Uterus (tissue), 4 donors: Measurements from ENCODE around the gene EXTL2. TPM values are rescaled to one million over a fixed set of nuclear protein-coding genes. Genes with fewer than 3 reads are reported as not detected.
A peak's percentile ranks its signal among the peaks of the same experiment; 100 is the strongest.
"Not testable (repeated sequence)": the region's sequence is repeated elsewhere in the genome, so short reads cannot be mapped to it uniquely, and the experiment has no call there.

ENCODE experiments used
- DNase-seq, 2 donors: peaks; one replicate each; pipeline ENCODE4 v3.0.0-alpha.2; 2019 to 2020
- H3K27ac ChIP-seq, 2 donors: fragments of 200-600 bp; sonication (generic); 1 replicate in 1 of 2; 2 replicates in 1 of 2; pipeline ENCODE4 v1.5.1; 2016 to 2018
- H3K27me3 ChIP-seq, 2 donors: fragments of 200-600 bp; sonication (generic); one replicate each; pipeline ENCODE4 v1.5.1; 2018 to 2019; ENCODE audit warnings: control low read depth in 1 of 2
- H3K36me3 ChIP-seq, 2 donors: fragments of 200-600 bp; sonication (generic); one replicate each; pipeline ENCODE4 v1.5.1; 2019; ENCODE audit warnings: control low read depth in 1 of 2
- H3K4me1 ChIP-seq, 2 donors: fragments of 200-600 bp; sonication (generic); one replicate each; pipeline ENCODE4 v1.5.1; 2018 to 2019; ENCODE audit warnings: control low read depth in 1 of 2
- H3K4me3 ChIP-seq, 2 donors: fragments of 200-600 bp; sonication (generic); 1 replicate in 1 of 2; 2 replicates in 1 of 2; pipeline ENCODE4 v1.5.1; 2018 to 2019; ENCODE audit warnings: mild to moderate bottlenecking in 1 of 2
- H3K9me3 ChIP-seq, 2 donors: fragments of 200-600 bp; sonication (generic); one replicate each; pipeline ENCODE4 v1.5.1; 2019; ENCODE audit warnings: control low read depth in 1 of 2
- CTCF ChIP-seq, 4 experiments: fragments of 200-600 bp in 2 of 4; fragments of 450-650 bp in 2 of 4; sonication (generic) in 2 of 4; IDR thresholded peaks; one replicate each; pipeline ENCODE4 v1.5.1; 2016 to 2019; ENCODE audit warnings: antibody characterized with exemption in 4 of 4, mild to moderate bottlenecking in 2 of 4, moderate library complexity in 1 of 4
- POLR2A ChIP-seq, 2 donors: fragments of 450-650 bp; IDR thresholded peaks; one replicate each; pipeline ENCODE4 v1.6.1; 2016; ENCODE audit warnings: antibody characterized with exemption in 2 of 2, mild to moderate bottlenecking in 1 of 2, moderate library complexity in 1 of 2
- intact Hi-C: fragments of 100-400 bp; cut with DNase I; formaldehyde crosslinking; loops from one replicate; pipeline ENCODE4 v1.15.1; 2023; ENCODE audit warnings: low total_unique reads
- total RNA-seq, 4 donors: library from RNA; depleted of rRNA in 3 of 4; stranded (reverse); fragments of >200 nt in 3 of 4; gene quantifications; one replicate each; pipeline versions ENCODE4 v1.1.0 to v1.2.4, GENCODE V29; 2014 to 2023
- donor health status: DM: yes; HTN: yes; CAD: no.

EXTL2 gene
- total RNA-seq, 4 donors from 2014 or later = 6.4 to 63.3 (median 18.9) TPM

- DNase-seq = no peak
- no peaks in the 10 kb centered on the region for H3K27me3 ChIP-seq
- H3K27ac ChIP-seq = no peak overlapping the region
- H3K9me3 ChIP-seq = no peaks in the 10 kb centered on the region
- no peaks in the 10 kb centered on the region for H3K36me3 ChIP-seq
- intact Hi-C loops = no loop called here
- H3K4me3 ChIP-seq = no peak overlapping the region
- no peaks in the 10 kb centered on the region for H3K4me1 ChIP-seq
- TF ChIP-seq POLR2A (IDR thresholded peaks at IDR 0.05) = no peak
- TF ChIP-seq CTCF (IDR thresholded peaks at IDR 0.05) = no peak
Measured at GRCh38 chr1:100851726-100852125, 42.9 kb downstream of the EXTL2 start.

- Histone ChIP-seq H3K36me3 (no peaks in the 10 kb centered on the region), H3K27ac (peak overlapping the region in 1 of 2 donors; percentile 40), H3K27me3 (no peaks in the 10 kb centered on the region), H3K4me1 (no peaks in the 10 kb centered on the region), H3K4me3 (peak overlapping the region; percentile 4 to 5), H3K9me3 (no peaks in the 10 kb centered on the region)
- no peak for DNase-seq
- intact Hi-C loops = no loop called here
- TF ChIP-seq CTCF (IDR thresholded peaks at IDR 0.05) (no peak), POLR2A (IDR thresholded peaks at IDR 0.05) (no peak)
Measured at GRCh38 chr1:100847361-100848082, 47.1 kb downstream of the EXTL2 start.

GRCh38 chr1:100843160-100843559 is 51.5 kb downstream of the EXTL2 start:
- H3K27ac ChIP-seq, H3K4me1 ChIP-seq, H3K9me3 ChIP-seq, DNase-seq, H3K4me3 ChIP-seq, H3K36me3 ChIP-seq, intact Hi-C loops, H3K27me3 ChIP-seq: not testable (repeated sequence)

GRCh38 chr1:100835866-100836842 is 58.5 kb downstream of the EXTL2 start:
- no peaks in the 10 kb centered on the region for H3K36me3 ChIP-seq
- intact Hi-C loops = no loop called here
- no peak overlapping the region for H3K4me3 ChIP-seq
- H3K27me3 ChIP-seq = no peaks in the 10 kb centered on the region
- TF ChIP-seq POLR2A (IDR thresholded peaks at IDR 0.05) = no peak
- no peak for TF ChIP-seq CTCF (IDR thresholded peaks at IDR 0.05)
- peak overlapping the region in 1 of 2 donors; percentile 22 for H3K27ac ChIP-seq
- no peak for DNase-seq
- no peaks in the 10 kb centered on the region for H3K9me3 ChIP-seq
- no peaks in the 10 kb centered on the region for H3K4me1 ChIP-seq

GRCh38 chr1:100834777-100835660 is 59.6 kb downstream of the EXTL2 start:
- DNase-seq = no peak
- Histone ChIP-seq H3K36me3 (no peaks in the 10 kb centered on the region), H3K4me3 (no peak overlapping the region), H3K27me3 (no peaks in the 10 kb centered on the region), H3K9me3 (no peaks in the 10 kb centered on the region), H3K4me1 (no peaks in the 10 kb centered on the region), H3K27ac (no peak overlapping the region)
- TF ChIP-seq CTCF (IDR thresholded peaks at IDR 0.05) = no peak
- TF ChIP-seq POLR2A (IDR thresholded peaks at IDR 0.05) = no peak
- intact Hi-C loops = no loop called here
